Epithelial cell of proximal tubule (primary cell): Measurements from ENCODE around the gene CARD16. TPM values are rescaled to one million over a fixed set of nuclear protein-coding genes. Genes with fewer than 3 reads are reported as not detected.
"Not testable (repeated sequence)": the region's sequence is repeated elsewhere in the genome, so short reads cannot be mapped to it uniquely, and the experiment has no call there.

Source experiments
- DNase-seq: peaks from one replicate; pipeline ENCODE4 v3.0.0-alpha.2; 2011; ENCODE audit warnings: low read depth
- H3K4me3 ChIP-seq: 2 replicates; pipeline ENCODE4 v1.5.1; 2011; ENCODE audit warnings: low read depth, mild to moderate bottlenecking, low read length
- total RNA-seq: library from RNA; depleted of rRNA; stranded (reverse); fragments of >200 nt; gene quantifications from 2 replicates; pipeline ENCODE4 v1.2.3, GENCODE V29; 2015
- TF ChIP-seq, protein P1 (sequence below): conservative IDR thresholded peaks from 2 replicates; pipeline ENCODE4 v1.5.1; 2012; ENCODE audit warnings: low read depth, mild to moderate bottlenecking, low read length

Gene CARD16
- total RNA-seq, 1 donor from 2014 or later = not detected

DNA sequence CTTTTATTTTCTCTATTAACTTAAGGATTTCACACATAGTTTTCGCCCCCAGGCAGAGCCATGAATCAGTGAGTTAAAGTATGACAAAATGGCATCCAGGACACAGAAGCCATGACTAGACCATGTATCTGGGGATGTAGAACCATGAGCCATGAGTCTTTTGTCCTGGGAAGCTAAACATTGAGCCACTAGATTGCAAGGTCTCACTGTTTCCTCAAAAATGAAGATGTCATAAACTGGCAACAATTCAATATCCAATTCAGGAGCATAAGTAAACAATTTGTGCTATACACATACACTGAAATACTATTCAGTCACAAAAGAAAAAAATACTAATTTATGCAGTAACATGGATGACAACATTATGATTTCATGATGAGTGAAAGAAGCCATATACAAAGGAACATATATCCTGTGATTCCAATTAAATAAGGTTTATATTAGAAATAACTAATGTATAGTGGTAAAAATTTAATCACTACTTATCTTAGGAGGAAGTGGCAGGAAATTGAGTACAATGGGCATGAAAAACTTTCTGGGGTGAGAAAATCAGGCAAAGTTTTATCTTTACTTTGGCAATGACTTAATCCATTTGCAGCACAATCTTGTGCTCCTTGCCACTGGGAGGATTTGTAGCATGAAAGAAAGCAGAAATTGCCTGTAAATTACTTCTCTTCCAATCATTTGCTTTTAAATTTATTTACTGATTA, 28.5 kb upstream of the CARD16 start:
- TF ChIP-seq, protein P1, sequence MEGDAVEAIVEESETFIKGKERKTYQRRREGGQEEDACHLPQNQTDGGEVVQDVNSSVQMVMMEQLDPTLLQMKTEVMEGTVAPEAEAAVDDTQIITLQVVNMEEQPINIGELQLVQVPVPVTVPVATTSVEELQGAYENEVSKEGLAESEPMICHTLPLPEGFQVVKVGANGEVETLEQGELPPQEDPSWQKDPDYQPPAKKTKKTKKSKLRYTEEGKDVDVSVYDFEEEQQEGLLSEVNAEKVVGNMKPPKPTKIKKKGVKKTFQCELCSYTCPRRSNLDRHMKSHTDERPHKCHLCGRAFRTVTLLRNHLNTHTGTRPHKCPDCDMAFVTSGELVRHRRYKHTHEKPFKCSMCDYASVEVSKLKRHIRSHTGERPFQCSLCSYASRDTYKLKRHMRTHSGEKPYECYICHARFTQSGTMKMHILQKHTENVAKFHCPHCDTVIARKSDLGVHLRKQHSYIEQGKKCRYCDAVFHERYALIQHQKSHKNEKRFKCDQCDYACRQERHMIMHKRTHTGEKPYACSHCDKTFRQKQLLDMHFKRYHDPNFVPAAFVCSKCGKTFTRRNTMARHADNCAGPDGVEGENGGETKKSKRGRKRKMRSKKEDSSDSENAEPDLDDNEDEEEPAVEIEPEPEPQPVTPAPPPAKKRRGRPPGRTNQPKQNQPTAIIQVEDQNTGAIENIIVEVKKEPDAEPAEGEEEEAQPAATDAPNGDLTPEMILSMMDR = no peak
- no peak overlapping the region for H3K4me3 ChIP-seq
- DNase-seq = no peak

DNA sequence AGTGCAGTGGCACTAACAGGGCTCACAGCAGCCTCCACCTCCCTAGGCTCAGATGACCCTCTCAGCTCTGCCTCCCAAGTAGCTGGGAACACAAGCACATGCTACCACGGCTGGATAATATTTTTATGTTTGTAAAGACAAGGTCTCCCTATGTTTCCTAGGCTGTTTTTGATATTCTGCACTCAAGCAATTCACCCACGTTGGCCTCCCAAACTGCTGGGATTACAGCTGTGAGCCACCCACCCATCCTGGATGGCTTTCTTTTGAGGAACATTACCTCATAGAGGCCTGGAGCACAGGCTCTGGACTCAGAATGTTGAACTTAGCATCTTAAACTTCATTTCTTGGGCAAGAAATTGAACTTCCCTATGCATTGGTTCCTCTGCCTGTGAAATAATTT, 26.9 kb upstream of the CARD16 start:
- H3K4me3 ChIP-seq, DNase-seq: not testable (repeated sequence)

DNA sequence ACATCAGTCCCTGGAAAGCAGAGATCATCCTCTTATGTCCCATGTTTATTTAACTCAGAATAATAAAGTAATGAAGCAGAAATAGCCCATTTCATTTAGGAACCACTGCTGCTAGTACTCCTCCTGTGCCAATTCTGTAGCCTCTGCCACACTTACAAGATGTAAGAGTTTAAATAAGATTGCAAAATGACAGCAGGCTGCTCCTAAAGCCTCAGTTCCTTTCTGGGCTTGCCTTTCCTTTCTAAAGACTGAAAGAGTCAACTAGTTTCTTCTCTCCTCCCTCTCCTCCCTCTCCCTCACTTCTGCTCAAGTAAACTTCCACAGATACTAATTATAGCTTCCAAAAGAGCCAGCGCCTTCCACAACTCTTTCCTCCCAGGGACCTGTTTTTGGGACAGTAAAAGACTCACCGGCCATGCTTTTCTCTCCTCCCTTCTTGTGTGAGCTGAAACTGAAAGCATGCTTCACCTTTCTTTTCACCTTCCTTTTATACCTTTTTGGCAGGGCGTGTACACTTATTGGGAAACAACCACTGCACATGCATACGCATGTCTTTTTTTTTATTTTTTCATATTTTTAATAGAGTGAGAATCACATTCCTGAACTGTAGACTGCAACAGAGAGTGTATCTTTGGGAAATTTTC, 26.1 kb upstream of the CARD16 start:
- TF ChIP-seq, protein P1 = no peak
- DNase-seq = no peak
- H3K4me3 ChIP-seq = no peak overlapping the region

DNA sequence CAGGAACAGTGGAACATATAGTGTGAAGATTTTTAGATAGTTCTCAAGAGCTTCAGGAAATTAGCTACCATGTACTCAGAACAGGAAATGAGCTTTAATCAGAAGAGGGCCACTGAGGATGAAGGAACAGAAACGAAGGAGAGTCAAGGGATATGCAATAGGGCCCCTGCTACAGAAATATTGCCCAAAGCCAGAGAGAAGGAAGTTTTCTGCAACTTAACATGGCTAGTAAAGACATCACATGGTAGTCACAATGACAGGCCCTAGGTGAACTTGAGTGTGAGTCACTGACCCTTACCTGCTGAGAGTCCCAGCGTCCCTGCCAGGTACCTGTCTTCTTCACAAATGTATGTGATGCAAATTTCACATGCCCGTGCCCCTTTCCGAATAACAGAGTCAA, 25.2 kb upstream of the CARD16 start:
- TF ChIP-seq, protein P1 = no peak
- DNase-seq = no peak
- no peak overlapping the region for H3K4me3 ChIP-seq

DNA sequence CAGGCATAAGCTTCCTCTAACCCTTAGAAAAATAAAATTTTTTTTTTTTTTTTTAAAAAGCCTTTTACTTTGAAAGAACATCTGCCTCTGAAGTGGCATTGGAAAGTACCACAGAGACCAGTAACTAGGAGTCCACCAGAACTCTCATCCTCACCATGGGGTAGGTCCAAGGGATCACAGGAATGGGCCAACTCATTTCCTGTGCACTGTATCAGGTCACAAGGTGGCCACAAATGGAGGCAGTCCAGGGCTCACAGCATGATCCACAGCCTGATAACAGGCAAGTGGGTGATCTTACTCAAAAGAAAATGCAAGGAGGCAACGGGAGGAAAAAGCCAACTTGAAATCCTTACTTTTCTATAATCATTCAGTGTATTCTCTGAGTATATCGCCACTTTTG, 24.6 kb upstream of the CARD16 start:
- DNase-seq, H3K4me3 ChIP-seq: not testable (repeated sequence)

DNA sequence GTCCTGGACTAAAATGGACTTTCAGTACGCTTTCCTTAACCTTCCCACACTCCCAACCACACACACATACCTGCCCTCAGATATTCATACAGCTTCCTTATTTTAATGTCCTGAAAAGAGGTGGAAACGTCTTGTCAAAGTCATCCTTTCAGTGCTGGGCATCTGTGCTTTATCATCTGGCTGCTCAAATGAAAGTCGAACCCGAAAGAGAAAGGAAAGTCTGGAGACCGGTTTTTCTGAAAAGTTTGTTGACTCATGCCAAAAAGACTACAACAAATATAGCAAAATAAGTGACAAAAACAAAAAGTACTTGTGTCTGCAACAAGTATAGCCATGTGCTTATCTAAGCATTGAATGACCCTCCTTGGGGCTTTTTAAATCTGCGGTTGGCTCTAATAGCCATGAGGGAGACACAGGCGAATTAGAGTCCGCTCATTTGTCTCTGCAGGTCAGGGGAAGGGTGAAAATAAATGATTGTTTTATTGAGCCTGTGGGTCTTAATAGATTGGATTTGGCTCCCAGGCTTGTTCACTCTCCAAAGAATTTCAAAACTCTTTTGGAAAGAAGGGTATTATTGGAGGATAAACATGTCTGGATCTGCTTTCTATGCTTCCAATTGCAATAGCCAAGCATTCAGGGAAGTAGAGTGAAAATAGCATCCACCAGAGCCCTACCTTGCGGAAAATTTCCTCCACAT, 18.3 kb upstream of the CARD16 start:
- not testable (repeated sequence) for H3K4me3 ChIP-seq

DNA sequence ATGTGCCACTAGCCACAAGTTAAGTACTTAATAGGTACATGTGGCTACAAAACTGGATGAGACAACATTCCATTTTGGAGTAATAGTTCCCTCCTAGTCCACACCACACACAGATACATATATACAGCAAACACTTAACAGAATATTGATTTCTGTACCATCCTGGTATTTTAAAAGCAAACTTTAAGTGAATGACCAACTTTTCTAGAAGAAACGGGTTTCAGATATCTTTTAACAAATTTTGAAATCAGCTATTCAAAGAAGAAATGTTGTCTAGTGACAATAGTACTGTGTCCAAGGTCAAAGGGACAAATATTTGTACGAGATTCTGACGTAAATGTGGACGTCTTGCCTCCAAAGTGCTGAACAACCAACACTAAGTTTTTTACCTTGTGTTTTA, 12.3 kb upstream of the CARD16 start:
- DNase-seq = no peak
- TF ChIP-seq, protein P1 = no peak

More for the DNA sequence above, 18.3 kb upstream of the CARD16 start:
- DNase-seq = not testable (repeated sequence)

DNA sequence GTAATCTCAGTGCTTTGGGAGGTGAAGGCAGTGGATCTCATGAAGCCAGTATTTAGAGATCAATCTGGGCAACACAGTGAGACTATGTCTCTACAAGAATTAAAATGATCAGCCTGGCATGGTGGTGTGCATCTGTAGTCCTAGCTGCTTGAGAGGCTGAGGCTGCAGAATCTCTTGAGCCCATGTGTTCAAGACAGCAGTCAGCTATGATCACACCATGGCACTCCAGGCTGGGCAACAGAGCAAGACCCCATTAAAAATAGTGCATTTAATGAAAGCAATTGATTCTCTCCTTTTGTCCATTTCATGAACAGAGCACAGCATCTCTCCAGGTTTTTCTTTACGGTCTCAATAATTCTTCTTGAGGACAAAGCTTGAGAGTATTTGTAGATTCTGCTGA, 11.3 kb upstream of the CARD16 start:
- H3K4me3 ChIP-seq = no peak overlapping the region
- TF ChIP-seq, protein P1 = no peak
- DNase-seq = no peak

More for the DNA sequence above, 12.3 kb upstream of the CARD16 start:
- no peak overlapping the region for H3K4me3 ChIP-seq
